Measurements from ENCODE around the gene N4BP3. TPM values are rescaled to one million over a fixed set of nuclear protein-coding genes. Genes with fewer than 3 reads are reported as not detected.

The N4BP3 gene
- total and polyA plus RNA-seq, 2 of the 13 experiments (the other 11 are each of a cell fraction or from before 2014, with no cell fraction given): 0.13 TPM; not detected in 1

DNA sequence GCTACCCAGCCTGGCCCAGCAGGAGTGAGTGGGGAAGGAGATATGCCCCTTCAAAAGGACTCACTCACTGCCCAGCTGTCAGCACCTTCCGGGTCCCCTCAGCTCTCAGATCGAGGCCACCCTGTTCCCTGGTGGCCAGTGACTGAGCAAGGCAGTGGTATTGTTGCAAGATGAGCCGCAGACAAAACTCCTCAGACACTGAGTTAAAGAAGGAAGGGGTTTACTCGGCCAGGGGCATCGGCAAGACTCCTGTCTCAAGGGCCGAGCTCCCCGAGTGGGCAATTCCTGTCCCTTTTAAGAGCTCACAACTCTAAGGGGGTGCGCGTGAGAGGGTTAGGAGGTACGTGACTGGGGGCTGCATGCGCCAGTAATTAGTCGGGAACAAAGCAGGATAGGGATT, 9.7 kb upstream of the N4BP3 start:
- H4K20me1 ChIP-seq (ENCODE audit: insufficient read depth, low read length): no peaks in the 10 kb centered on the region
- H2AFZ ChIP-seq (ENCODE audit: low read length): no peak overlapping the region
- no peak for DNase-seq (ENCODE audit: low spot score)
- H3K4me2 ChIP-seq (ENCODE audit: low read depth, low read length): no peak overlapping the region
- in situ Hi-C loops (cut with HindIII; ENCODE audit: extremely low pct_ligation_motif_present, low pct_unique_long_range_greater_than_20kb) (no loop called here), intact Hi-C loops (cut with micrococcal nuclease; ENCODE audit: unreplicated experiment) (no loop called here)
- no peak for FAIRE-seq
- TF ChIP-seq ZNF616 (CRISPR knock-in tag; IDR thresholded peaks at IDR 0.05; ENCODE audit: low read depth) (no peak), ZNF530 (CRISPR knock-in tag; IDR thresholded peaks at IDR 0.05; ENCODE audit: low read depth) (no peak), ZNF644 (CRISPR knock-in tag; IDR thresholded peaks at IDR 0.05; ENCODE audit: low read depth) (no peak), NR2F1 (CRISPR knock-in tag; IDR thresholded peaks at IDR 0.05) (no peak), ZFP36L1 (CRISPR knock-in tag; IDR thresholded peaks at IDR 0.05) (no peak)
- no peak overlapping the region for H3K27ac ChIP-seq (ENCODE audit: extremely low read length, insufficient read depth, low read length)
- ChIA-PET POLR2A (no interaction called here), CTCF (ENCODE audit: low intra/inter-chr PET ratio, low total read pairs) (no interaction called here)
- WGBS (ENCODE audit: low lambda C conversion rate): 65% methylated on average over 12 of the region's 12 CpGs
- no peaks in the 10 kb centered on the region for H3K79me2 ChIP-seq (ENCODE audit: insufficient read depth, low read length)
- ATAC-seq: no peak
- no peaks in the 10 kb centered on the region for H3K36me3 ChIP-seq (replicated peaks in 1 of 2; ENCODE audit: control insufficient read depth in 1 of 2, insufficient read depth in 2 of 2, low read length in 2 of 2)
- peaks cover 6% of the 10 kb centered on the region; the same call in 1 of the 2 replicates for H3K4me1 ChIP-seq (ENCODE audit: insufficient read depth, low read length)
- no TSS peak for BruUV-seq (replicated peaks)
- peaks cover 6 to 8% of the 10 kb centered on the region in 2 experiments; a peak in 3 of 5 replicates for H3K27me3 ChIP-seq (ENCODE audit: control insufficient read depth in 1 of 2, insufficient read depth in 2 of 2, low read length in 2 of 2)
- H3K4me3 ChIP-seq (replicated peaks in 1 of 3; ENCODE audit: insufficient read depth in 1 of 3, low read depth in 2 of 3, low read length in 3 of 3): no peak overlapping the region
- H3K9me3 ChIP-seq (ENCODE audit: low read length): no peaks in the 10 kb centered on the region
- H3K9ac ChIP-seq (ENCODE audit: insufficient read depth, low read depth, low read length): no peak overlapping the region

DNA sequence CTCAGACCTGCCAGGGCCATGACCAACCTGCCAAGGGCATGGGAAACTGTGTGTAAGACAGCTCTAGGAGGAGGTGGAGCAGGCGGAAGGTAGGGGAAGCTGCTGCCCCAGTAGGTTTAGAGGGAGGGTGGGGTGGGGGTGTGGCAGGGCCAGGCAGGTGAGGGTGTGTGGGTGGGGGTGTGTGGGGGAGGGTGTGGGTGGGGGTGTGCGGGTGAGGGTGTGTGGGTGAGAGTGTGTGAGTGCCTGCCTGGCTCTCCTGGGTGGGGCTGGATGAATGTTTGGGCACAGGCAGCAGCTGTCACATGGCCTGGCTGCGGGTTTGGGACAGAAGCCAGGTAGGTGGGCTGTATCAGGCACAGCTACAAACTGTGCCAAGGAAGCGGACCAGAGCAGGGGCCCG, 8.8 kb upstream of the N4BP3 start:
- Histone ChIP-seq H3K9me3 (ENCODE audit: low read length) (no peaks in the 10 kb centered on the region), H3K9ac (ENCODE audit: insufficient read depth, low read depth, low read length) (no peak overlapping the region), H3K4me1 (ENCODE audit: insufficient read depth, low read length) (peaks cover 6% of the 10 kb centered on the region; the same call in 1 of the 2 replicates), H2AFZ (ENCODE audit: low read length) (no peak overlapping the region), H3K27me3 (ENCODE audit: control insufficient read depth in 1 of 2, insufficient read depth in 2 of 2, low read length in 2 of 2) (peaks cover 6 to 8% of the 10 kb centered on the region in 2 experiments; a peak in 3 of 5 replicates), H3K27ac (ENCODE audit: extremely low read length, insufficient read depth, low read length) (no peak overlapping the region), H4K20me1 (ENCODE audit: insufficient read depth, low read length) (no peaks in the 10 kb centered on the region), H3K4me2 (ENCODE audit: low read depth, low read length) (no peak overlapping the region), H3K79me2 (ENCODE audit: insufficient read depth, low read length) (no peaks in the 10 kb centered on the region), H3K4me3 (replicated peaks in 1 of 3; ENCODE audit: insufficient read depth in 1 of 3, low read depth in 2 of 3, low read length in 3 of 3) (no peak overlapping the region), H3K36me3 (replicated peaks in 1 of 2; ENCODE audit: control insufficient read depth in 1 of 2, insufficient read depth in 2 of 2, low read length in 2 of 2) (no peaks in the 10 kb centered on the region)
- TF ChIP-seq ZSCAN29 (CRISPR knock-in tag; conservative IDR thresholded peaks at IDR 0.05): no peak
- no peak for TF ChIP-seq SMAD3 (CRISPR knock-in tag; IDR thresholded peaks at IDR 0.05)
- intact Hi-C loops (cut with micrococcal nuclease; ENCODE audit: unreplicated experiment): no loop called here
- no TSS peak for BruUV-seq (replicated peaks)
- DNase-seq (ENCODE audit: low spot score) (no peak), ATAC-seq (no peak), FAIRE-seq (no peak)
- in situ Hi-C loops (cut with HindIII; ENCODE audit: extremely low pct_ligation_motif_present, low pct_unique_long_range_greater_than_20kb): no loop called here
- 11% methylated on average over 5 of the region's 5 CpGs for WGBS (ENCODE audit: low lambda C conversion rate)
- POLR2A ChIA-PET: no interaction called here
- CTCF ChIA-PET (ENCODE audit: low intra/inter-chr PET ratio, low total read pairs): no interaction called here
